Esophagus muscularis mucosa (tissue), 4 donors: ENCODE results near the gene PYROXD2. TPM values are rescaled to one million over a fixed set of nuclear protein-coding genes. Genes with fewer than 3 reads are reported as not detected.

Source experiments
- DNase-seq: peaks from one replicate; pipeline ENCODE4 v3.0.0-alpha.2; 2017; ENCODE audit errors: extremely low spot score
- H3K27ac ChIP-seq, 4 donors: fragments of 200-600 bp; sonication (generic); replicated peaks in 1 of 4; 1 replicate in 3 of 4; 2 replicates in 1 of 4; pipeline ENCODE4 v1.5.1; 2016 to 2019; ENCODE audit warnings: mild to moderate bottlenecking in 1 of 4
- H3K27me3 ChIP-seq, 4 donors: fragments of 200-600 bp; sonication (generic); one replicate each; pipeline versions ENCODE4 v1.5.1 to v1.6.0; 2016 to 2019
- H3K36me3 ChIP-seq, 4 donors: fragments of 200-600 bp; sonication (generic); one replicate each; pipeline ENCODE4 v1.5.1; 2016 to 2019
- H3K4me1 ChIP-seq, 4 donors: fragments of 200-600 bp; sonication (generic); one replicate each; pipeline ENCODE4 v1.5.1; 2016 to 2019
- H3K4me3 ChIP-seq, 4 donors: fragments of 200-600 bp; sonication (generic); 1 replicate in 2 of 4; 2 replicates in 2 of 4; pipeline ENCODE4 v1.5.1; 2016 to 2019; ENCODE audit warnings: mild to moderate bottlenecking in 4 of 4, moderate library complexity in 1 of 4
- H3K9me3 ChIP-seq, 4 donors: fragments of 200-600 bp; sonication (generic); 1 replicate in 3 of 4; 2 replicates in 1 of 4; pipeline ENCODE4 v1.5.1; 2016 to 2019
- CTCF ChIP-seq, 3 experiments: fragments of 200-600 bp in 2 of 3; fragments of 450-650 bp in 1 of 3; sonication (generic) in 2 of 3; IDR thresholded peaks; one replicate each; pipeline ENCODE4 v1.5.1; 2017 to 2019; ENCODE audit warnings: antibody characterized with exemption in 3 of 3, mild to moderate bottlenecking in 2 of 3, moderate library complexity in 1 of 3
- EP300 ChIP-seq: sonication (generic); formaldehyde crosslinking; IDR thresholded peaks from one replicate; pipeline ENCODE4 v1.6.1; 2017; ENCODE audit warnings: antibody characterized with exemption
- POLR2A ChIP-seq: fragments of 450-650 bp; IDR thresholded peaks from one replicate; pipeline ENCODE4 v1.6.1; 2017; ENCODE audit warnings: antibody characterized with exemption, moderate library complexity, mild to moderate bottlenecking, low read depth
- POLR2AphosphoS5 ChIP-seq, 2 donors: sonication (generic); formaldehyde crosslinking; IDR thresholded peaks; one replicate each; pipeline ENCODE4 v1.6.1; 2017; ENCODE audit warnings: antibody characterized with exemption in 2 of 2
- WGBS: methylation state at CpG from one replicate; pipeline ENCODE4 v1.1.5; 2018; 5-methylcytosine and 5-hydroxymethylcytosine counted together
- intact Hi-C: fragments of 100-400 bp; cut with DNase I; formaldehyde crosslinking; loops from one replicate; pipeline ENCODE4 v1.15.1; 2023
- total RNA-seq, 4 donors: library from RNA; depleted of rRNA; stranded (reverse); fragments of >200 nt; gene quantifications; one replicate each; pipeline versions ENCODE4 v1.1.0 to v1.2.1, GENCODE V29; 2016

Gene PYROXD2
- total RNA-seq, 4 donors from 2014 or later = 5.8 to 10.2 (median 6.6) TPM

- H3K9me3 ChIP-seq = no peaks in the 10 kb centered on the region
- no peak for DNase-seq
- H3K27me3 ChIP-seq = no peaks in the 10 kb centered on the region
- no peak overlapping the region for H3K27ac ChIP-seq
- TF ChIP-seq POLR2AphosphoS5 (IDR thresholded peaks at IDR 0.05) (no peak), EP300 (no peak), POLR2A (no peak), CTCF (IDR thresholded peaks at IDR 0.05) (no peak)
- WGBS = 92% methylated on average over 18 of the region's 18 CpGs
- H3K4me3 ChIP-seq = no peak overlapping the region
- intact Hi-C loops = no loop called here
- H3K4me1 ChIP-seq = peaks cover 0 to 11% (median 0%) of the 10 kb centered on the region in 4 donors
- no peaks in the 10 kb centered on the region for H3K36me3 ChIP-seq
Measured at GRCh38 chr10:98365406-98366061, 49.4 kb downstream of the PYROXD2 start.

DNA sequence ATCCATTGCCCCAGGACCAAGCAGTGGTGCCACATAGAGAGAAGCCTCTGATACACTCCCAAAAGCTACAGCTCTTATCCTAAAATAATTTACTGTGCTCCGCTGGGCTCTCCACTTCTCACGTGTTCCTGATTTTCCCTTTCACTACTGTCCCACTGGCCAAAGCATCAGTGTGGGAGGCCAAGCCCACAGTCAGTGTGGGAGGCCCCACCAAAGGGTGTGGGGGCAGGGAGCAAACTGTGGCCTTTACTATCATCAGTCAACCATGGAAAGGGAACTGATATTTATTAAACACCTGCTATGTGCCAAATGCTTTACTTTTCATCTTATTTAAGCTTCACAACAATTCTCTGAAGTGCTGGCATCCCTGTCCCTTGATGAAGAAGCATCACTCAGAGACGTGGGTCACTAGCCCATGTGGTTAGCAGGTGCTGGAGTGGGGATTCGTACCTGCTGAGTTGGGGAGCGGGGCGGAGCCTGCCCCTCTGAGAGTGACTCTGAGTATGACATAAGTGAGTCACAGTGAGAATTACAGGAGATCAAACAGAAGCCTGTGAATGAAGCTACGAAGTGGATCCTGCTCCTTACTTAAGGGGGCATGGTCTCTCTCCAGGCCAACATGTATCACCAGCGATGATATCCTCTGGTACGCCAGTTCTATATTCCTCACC, 50.4 kb downstream of the PYROXD2 start:
- intact Hi-C loops = no loop called here
- Histone ChIP-seq H3K4me1 (peaks cover 0 to 11% (median 0%) of the 10 kb centered on the region in 4 donors), H3K36me3 (no peaks in the 10 kb centered on the region), H3K9me3 (no peaks in the 10 kb centered on the region), H3K4me3 (no peak overlapping the region), H3K27ac (no peak overlapping the region), H3K27me3 (no peaks in the 10 kb centered on the region)
- WGBS = 94% methylated on average over 9 of the region's 9 CpGs
- DNase-seq = no peak
- no peak for TF ChIP-seq CTCF (IDR thresholded peaks at IDR 0.05)
- TF ChIP-seq EP300 = no peak
- no peak for TF ChIP-seq POLR2AphosphoS5 (IDR thresholded peaks at IDR 0.05)
- TF ChIP-seq POLR2A = no peak

GRCh38 chr10:98363220-98363619, 51.8 kb downstream of the PYROXD2 start:
- Histone ChIP-seq H3K4me3 (no peak overlapping the region), H3K9me3 (no peaks in the 10 kb centered on the region), H3K27me3 (no peaks in the 10 kb centered on the region), H3K27ac (no peak overlapping the region), H3K36me3 (no peaks in the 10 kb centered on the region), H3K4me1 (peaks cover 0 to 11% (median 0%) of the 10 kb centered on the region in 4 donors)
- no peak for TF ChIP-seq POLR2A
- intact Hi-C loops = no loop called here
- no peak for DNase-seq
- 91% methylated on average over 6 of the region's 6 CpGs for WGBS

DNA sequence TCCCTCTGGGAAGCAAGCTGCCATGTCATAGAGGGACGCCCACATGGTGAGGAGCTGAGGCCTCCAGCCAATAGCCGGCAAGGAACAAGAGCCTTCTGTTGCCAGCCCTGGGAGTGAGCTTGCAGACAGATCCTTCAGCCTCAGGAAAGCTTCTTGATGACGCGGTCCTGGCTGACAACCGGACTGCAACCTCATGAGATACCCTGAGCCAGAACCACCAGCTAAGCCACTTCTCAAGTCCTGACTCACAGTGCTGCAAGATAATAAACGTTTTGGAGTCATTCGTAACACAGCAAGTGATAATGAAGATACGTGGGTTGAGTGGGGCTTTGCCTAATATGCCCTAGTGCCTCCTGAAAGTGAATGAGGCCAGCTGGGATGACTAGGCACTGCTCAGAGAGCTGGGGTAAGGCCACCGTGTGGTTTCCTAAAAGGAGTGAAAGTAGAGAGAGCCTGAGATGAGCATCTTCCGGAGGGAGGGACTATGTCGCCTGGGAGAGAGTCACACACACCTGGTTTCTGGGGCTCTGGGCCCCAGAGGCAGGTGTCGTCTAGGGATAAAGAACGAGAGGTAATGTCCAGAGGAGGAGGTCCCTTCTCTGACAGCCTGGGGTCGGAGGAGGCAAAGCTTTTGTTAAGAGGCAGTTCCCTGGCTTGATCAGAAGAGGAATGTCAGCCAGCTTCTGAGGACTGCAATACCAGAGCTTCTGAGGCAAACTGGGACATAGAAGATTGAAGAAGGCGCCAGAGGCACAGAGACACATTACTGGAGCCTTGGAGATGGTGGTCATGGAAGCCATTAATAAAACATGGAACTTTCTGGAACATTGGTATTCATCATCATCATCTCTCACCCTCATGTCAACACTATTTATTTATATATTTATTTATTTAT, 53.6 kb downstream of the PYROXD2 start:
- H3K4me1 ChIP-seq = peaks cover 0 to 11% (median 0%) of the 10 kb centered on the region in 4 donors
- H3K4me3 ChIP-seq = peak overlapping the region in 1 of 4 donors; percentile 9
- H3K9me3 ChIP-seq = no peaks in the 10 kb centered on the region
- H3K27ac ChIP-seq = peak overlapping the region; percentile 54 to 72 (median 64)
- TF ChIP-seq CTCF (IDR thresholded peaks at IDR 0.05) (no peak), POLR2AphosphoS5 (IDR thresholded peaks at IDR 0.05) (peak in 1 of 2 donors; percentile 65), POLR2A (no peak), EP300 (no peak)
- intact Hi-C loops = no loop called here
- 47% methylated on average over 15 of the region's 15 CpGs for WGBS
- peak; percentile 96 for DNase-seq
- no peaks in the 10 kb centered on the region for H3K36me3 ChIP-seq
- no peaks in the 10 kb centered on the region for H3K27me3 ChIP-seq
